HUES64 (cell line): ENCODE results near the gene ARL15.
A peak's percentile ranks its signal among the peaks of the same experiment; 100 is the strongest.
"Not testable (repeated sequence)": the region's sequence is repeated elsewhere in the genome, so short reads cannot be mapped to it uniquely, and the experiment has no call there.

ENCODE experiments used
- H3K27ac ChIP-seq: 2 replicates; pipeline ENCODE4 v1.7.0; 2013; ENCODE audit warnings: low read depth, low read length, inconsistent platforms
- H3K27me3 ChIP-seq: 2 replicates; pipeline ENCODE4 v1.6.1; 2013; ENCODE audit warnings: mild to moderate bottlenecking, low read length; ENCODE audit not compliant: insufficient read depth
- H3K36me3 ChIP-seq: 2 replicates; pipeline ENCODE4 v1.6.1; 2013; ENCODE audit warnings: mild to moderate bottlenecking, low read length; ENCODE audit not compliant: insufficient read depth
- H3K4me1 ChIP-seq: 2 replicates; pipeline ENCODE4 v1.6.1; 2013; ENCODE audit warnings: mild to moderate bottlenecking, low read length, moderate library complexity; ENCODE audit not compliant: insufficient read depth
- H3K4me3 ChIP-seq: 2 replicates; pipeline ENCODE4 v1.5.1; 2013; ENCODE audit warnings: mild to moderate bottlenecking, low read length, moderate library complexity
- H3K9ac ChIP-seq: 2 replicates; pipeline ENCODE4 v1.6.1; 2013; ENCODE audit warnings: mild to moderate bottlenecking, low read depth, low read length
- H3K9me3 ChIP-seq: 2 replicates; pipeline ENCODE4 v1.6.1; 2013; ENCODE audit warnings: low read depth, low read length; ENCODE audit not compliant: insufficient read depth
- WGBS: fragments of 150-250, 120-280 bp; methylation state at CpG from one replicate; pipeline ENCODE4 v1.1.7; 2013; ENCODE audit warnings: missing lambda C conversion rate; 5-methylcytosine and 5-hydroxymethylcytosine counted together

ARL15 gene

DNA sequence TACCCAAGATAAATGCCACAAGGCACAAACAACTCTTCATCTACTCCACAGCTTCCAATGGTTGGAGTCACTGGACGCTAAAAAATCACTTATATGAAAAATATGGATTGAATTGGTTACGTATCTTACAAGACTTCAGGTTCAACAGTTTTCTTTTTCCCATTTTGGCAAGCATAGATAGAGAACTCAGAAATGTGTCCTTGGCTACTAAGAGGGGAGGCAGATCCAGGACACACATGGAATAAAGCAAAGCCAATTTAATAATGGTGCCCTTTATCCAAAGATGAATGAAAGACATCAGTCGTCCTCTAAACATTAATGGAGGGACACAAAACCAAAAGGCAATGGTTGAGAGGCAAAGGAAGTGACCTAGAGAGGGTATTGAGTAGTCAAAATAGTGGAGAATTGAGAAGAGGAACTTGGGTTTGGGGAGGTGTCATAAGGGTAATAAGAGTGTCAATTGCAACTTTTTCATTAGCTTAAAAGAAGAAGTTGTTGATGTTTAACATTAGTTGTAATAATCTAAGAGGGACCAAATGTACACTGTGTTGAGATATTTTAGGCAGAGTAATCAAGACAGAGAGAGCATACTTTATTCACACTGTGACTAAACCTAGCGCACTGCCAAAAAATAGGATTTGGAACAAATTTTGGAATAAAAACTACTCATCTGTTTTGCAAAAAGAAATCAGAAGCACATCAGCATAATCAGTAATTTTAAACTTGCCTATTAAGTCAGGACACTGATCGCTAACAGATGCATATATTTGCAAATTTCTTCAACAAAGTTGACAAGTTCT, 308.2 kb downstream of the ARL15 start:
- Histone ChIP-seq H3K27me3 (no peaks in the 10 kb centered on the region), H3K4me1 (peaks cover 19% of the 10 kb centered on the region), H3K9ac (no peak overlapping the region), H3K27ac (no peak overlapping the region), H3K9me3 (no peaks in the 10 kb centered on the region), H3K36me3 (no peaks in the 10 kb centered on the region), H3K4me3 (no peak overlapping the region)
- WGBS, result 93% methylated on average over 4 of the region's 5 CpGs

DNA sequence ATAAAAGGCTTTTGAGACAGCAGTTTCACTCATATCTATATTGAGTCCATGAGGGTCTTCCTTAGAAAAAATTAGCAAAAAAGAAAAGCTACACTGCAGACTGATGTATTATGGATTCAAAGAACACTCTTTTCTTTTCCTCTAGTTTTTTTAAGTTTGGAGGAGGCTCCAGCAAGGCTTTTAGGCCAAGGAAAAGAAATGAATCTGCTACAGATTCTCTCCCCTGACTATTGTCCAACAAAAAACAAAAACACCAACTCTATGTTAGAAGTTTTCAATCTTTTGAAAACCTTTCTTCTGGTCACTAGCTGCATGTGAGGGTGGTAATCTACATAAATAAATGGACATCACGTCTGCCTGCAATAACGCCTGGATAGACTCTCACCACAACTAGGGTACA, 310.4 kb downstream of the ARL15 start:
- Histone ChIP-seq H3K9me3 (no peaks in the 10 kb centered on the region), H3K4me3 (no peak overlapping the region), H3K27ac (no peak overlapping the region), H3K4me1 (peaks cover 33% of the 10 kb centered on the region), H3K36me3 (no peaks in the 10 kb centered on the region), H3K27me3 (no peaks in the 10 kb centered on the region), H3K9ac (no peak overlapping the region)
- WGBS, result 100% methylated on average over 2 of the region's 2 CpGs

DNA sequence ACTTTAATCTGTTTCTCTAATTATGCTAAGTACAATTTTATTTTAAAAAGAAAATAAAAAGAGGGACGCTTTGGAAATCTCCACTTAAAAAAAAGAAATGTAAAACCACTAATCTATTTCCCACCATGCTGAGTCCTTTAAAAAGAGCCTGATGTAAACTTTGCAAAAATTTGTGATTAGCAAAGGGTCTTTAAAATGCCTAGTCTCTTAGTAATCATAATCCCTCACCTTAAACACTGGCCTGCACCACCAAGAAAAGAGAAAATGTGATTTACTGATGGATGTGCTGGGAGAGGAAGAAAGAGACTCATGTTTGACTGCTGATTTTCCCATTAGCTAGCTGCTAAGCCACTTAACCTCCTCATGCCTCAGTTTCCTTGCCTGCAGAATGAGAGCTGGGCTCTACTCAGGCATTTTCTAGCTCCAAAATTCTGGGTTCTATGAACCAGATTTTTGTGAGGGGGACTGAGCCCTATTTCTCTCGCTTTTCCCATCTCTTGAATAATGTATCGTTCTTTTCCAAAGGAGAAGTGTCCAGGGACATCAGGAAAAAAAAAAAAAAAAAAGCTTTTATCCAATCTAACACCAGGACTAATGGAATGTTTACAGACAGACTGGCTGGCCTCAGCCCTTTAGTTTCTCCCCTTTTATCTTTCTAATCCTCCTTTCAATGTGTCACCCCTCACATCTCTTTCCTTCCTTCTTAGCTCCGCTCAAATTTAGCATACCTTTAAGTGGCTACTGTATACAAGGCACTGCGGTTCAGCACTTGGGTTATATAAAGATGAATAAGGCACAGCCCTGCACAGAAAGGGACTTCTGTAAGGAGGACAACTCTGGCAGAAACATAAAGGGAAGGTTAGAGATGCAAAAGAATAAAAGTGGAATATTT, 312.4 kb downstream of the ARL15 start:
- Histone ChIP-seq H3K27me3 (no peaks in the 10 kb centered on the region), H3K27ac (peak overlapping the region; percentile 67), H3K9me3 (no peaks in the 10 kb centered on the region), H3K4me3 (no peak overlapping the region), H3K36me3 (no peaks in the 10 kb centered on the region), H3K4me1 (peaks cover 44% of the 10 kb centered on the region), H3K9ac (no peak overlapping the region)
- 30% methylated on average over 5 of the region's 5 CpGs for WGBS

DNA sequence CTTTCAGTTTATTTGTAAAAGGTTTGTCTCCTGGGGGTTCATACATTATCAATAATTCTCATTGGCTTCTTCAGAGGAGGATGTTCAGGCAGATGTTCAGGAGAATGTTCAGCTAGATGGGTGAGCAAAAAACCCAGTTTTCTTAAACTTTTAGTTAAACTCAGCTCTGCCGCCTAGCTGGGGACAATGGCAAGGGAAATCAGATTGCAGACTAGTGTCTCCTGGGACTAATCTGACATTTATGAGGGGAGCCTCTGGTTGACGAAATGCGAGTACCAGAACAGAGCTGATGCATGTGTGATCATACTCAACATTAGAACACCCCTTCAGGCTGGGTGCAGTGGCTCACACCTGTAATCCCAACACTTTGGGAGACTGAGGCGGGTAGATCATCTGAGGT, 314.4 kb downstream of the ARL15 start:
- H3K9ac ChIP-seq, result no peak overlapping the region
- no peaks in the 10 kb centered on the region for H3K27me3 ChIP-seq
- no peaks in the 10 kb centered on the region for H3K36me3 ChIP-seq
- peaks cover 44% of the 10 kb centered on the region for H3K4me1 ChIP-seq
- no peaks in the 10 kb centered on the region for H3K9me3 ChIP-seq
- WGBS, result 94% methylated on average over 4 of the region's 4 CpGs
- H3K4me3 ChIP-seq, result no peak overlapping the region
- H3K27ac ChIP-seq, result no peak overlapping the region

DNA sequence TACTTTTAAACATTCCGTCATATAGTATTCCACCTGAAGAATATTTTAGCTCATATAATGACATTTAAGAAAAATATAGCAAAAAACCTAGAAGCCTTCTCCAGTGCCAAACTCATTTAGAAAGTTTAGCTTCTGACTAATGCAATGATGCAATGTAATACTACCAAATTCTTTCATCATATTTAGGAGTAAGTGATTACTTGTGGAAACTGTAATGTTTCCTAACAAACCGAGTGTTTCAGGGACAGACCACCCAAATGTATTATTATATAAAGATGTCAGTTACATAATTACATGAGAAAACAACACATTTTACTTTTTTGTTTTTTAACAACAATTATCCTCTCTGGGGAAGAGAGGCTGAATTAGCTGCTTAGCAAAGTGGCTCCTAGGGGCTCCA, 316.2 kb downstream of the ARL15 start:
- peaks cover 53% of the 10 kb centered on the region for H3K4me1 ChIP-seq
- H3K9ac ChIP-seq, result no peak overlapping the region
- H3K4me3 ChIP-seq, result no peak overlapping the region
- WGBS, result no CpG with 5 or more reads among the region's 2 CpGs
- H3K36me3 ChIP-seq, result no peaks in the 10 kb centered on the region
- H3K27me3 ChIP-seq, result no peaks in the 10 kb centered on the region
- no peaks in the 10 kb centered on the region for H3K9me3 ChIP-seq
- H3K27ac ChIP-seq, result no peak overlapping the region

DNA sequence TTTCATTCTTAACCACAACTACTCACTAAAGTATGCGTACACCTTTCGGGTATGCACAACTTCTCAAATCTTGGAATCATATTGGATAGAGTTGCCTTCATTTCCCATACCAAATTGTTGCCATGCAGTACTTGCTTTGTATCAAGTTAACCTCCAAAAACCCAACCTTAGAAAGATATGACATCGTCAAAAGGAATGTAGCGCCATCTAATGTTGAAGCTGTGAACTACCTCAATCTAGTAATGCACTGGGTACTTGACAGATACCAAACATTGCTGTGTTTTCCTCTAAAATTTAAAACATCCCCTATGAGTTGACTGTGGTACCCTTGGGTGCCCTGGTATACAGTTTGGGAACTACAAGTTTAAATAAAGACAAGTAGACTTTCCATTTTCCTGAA, 318.4 kb downstream of the ARL15 start:
- Histone ChIP-seq H3K27ac (no peak overlapping the region), H3K9ac (no peak overlapping the region), H3K27me3 (no peaks in the 10 kb centered on the region), H3K36me3 (no peaks in the 10 kb centered on the region), H3K4me3 (no peak overlapping the region), H3K4me1 (peaks cover 33% of the 10 kb centered on the region), H3K9me3 (no peaks in the 10 kb centered on the region)
- WGBS, result 94% methylated on average over 4 of the region's 4 CpGs

DNA sequence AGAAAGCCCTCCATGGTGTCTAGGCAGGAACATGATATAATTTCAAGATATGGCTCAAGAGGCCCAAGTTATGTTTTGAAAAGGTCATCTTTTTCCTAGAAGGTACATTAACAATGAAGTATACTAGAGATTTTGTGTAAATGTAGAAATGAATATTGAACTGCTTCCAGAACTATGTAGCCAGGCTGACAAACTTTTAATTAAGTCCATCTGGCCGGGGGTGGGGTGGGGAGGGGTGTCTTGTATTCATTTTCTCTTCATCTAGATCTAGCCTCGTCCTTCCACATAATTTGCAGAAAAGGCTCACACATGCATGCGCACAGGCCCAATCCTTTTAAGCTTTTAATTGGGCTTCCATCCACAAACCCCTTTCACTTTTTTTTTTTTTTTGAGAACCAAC, 323.3 kb downstream of the ARL15 start:
- 95% methylated on average over 2 of the region's 3 CpGs for WGBS
- no peaks in the 10 kb centered on the region for H3K27me3 ChIP-seq
- H3K4me1 ChIP-seq, result peaks cover 42% of the 10 kb centered on the region
- no peaks in the 10 kb centered on the region for H3K9me3 ChIP-seq
- H3K36me3 ChIP-seq, result no peaks in the 10 kb centered on the region
- no peak overlapping the region for H3K9ac ChIP-seq
- H3K27ac ChIP-seq, result no peak overlapping the region
- H3K4me3 ChIP-seq, result no peak overlapping the region

DNA sequence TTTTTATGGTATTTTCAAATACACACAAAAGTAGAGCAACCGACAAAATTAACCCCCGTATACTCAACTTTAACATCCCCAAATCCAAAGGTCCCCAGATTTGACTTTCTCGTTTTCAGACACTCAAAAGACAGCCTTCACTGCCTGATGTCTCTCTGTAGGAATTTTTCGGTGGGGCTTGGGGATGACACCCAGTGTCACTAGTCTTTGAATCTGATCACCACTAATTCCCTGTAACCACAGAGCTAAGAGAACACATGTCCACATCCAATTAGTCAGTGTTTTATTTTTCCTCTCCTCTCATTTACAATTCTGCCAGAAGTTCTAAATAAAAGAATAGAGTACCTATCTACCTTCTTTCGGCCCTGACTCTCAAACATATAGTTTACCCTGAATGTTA, 324.6 kb downstream of the ARL15 start:
- Histone ChIP-seq H3K27ac (no peak overlapping the region), H3K4me3 (no peak overlapping the region), H3K9ac (no peak overlapping the region), H3K36me3 (no peaks in the 10 kb centered on the region), H3K4me1 (peaks cover 40% of the 10 kb centered on the region), H3K9me3 (no peaks in the 10 kb centered on the region), H3K27me3 (no peaks in the 10 kb centered on the region)
- 91% methylated on average over 5 of the region's 5 CpGs for WGBS

DNA sequence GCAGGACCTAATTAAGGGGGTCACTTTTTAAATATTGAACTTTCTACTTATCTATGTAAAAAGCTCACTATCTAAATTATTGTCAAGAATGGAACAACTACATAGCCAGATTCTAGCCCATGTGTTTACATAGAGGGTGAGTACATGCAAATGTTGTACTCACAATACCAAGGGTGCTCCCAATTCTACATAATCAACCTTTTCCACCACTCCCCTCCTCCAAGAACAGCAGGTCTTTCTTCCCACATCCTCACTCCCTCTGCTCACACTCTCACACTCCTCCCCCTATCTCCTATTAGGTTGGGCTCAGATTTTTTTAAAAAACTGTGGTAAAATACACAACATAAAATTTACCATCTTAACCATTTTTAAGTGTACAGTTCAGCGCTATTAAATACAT, 325.4 kb downstream of the ARL15 start:
- Histone ChIP-seq H3K4me3 (no peak overlapping the region), H3K36me3 (no peaks in the 10 kb centered on the region), H3K27ac (no peak overlapping the region), H3K4me1 (peaks cover 33% of the 10 kb centered on the region), H3K27me3 (no peaks in the 10 kb centered on the region), H3K9ac (no peak overlapping the region), H3K9me3 (no peaks in the 10 kb centered on the region; the same call in 1 of the 2 replicates)
- WGBS, result 97% methylated on average over 1 of the region's 1 CpG

DNA sequence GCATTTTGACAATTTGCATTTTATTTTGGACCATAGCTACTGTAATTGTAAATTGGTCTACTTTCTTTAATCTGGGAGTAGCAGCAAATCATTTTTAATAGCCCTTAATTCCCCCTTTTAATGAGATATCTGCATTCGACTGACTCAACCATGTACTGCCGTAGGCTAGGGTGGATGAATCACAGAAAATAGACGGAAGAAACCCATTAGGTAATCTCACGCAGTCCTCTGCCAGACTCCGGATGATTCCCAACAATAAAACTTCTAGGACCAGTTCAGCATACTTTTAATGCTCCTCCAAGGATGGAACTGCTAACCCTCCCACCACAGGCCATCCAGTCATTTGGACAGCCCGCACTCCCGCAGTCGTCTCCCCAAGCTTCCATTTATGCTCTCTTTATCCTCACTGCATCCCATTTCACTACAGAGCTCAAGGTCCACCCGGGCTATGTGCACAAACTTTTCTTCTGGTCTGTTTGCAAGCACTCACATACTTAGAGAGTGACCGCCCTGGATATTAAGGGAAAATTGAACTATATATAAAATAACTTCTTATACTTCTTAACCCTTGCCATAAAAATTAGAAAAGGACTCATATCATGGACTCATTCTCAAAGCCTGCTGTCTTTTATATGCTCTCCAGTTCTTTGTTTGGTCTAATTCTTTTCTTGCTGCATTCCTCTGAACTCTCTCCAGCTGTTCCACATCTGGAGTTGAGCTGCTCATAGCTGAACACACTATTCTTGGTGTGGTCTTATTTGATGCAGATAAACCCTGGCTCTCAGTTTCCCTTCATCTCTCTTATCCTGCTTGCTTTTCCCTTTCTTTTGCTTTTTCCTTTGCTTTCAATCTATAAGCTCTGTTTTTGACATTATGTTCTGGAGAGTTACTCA, 326.6 kb downstream of the ARL15 start:
- no peak overlapping the region for H3K27ac ChIP-seq

DNA sequence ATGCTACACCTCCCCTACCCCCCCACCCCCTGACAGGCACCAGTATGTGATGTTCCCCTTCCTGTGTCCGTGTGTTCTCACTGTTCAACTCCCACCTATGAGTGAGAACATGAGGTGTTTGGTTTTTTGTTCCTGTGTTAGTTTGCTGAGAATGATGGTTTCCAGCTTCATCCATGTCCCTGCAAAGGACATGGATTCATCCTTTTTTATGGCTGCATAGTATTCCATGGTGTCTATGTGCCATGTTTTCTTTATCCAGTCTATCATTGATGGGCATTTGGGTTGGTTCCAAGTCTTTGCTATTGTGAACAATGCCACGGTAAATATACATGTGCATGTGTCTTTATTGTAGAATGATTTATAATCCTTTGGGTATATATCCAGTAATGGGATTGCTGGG, 328.1 kb downstream of the ARL15 start:
- H3K9me3 ChIP-seq, H3K27ac ChIP-seq, H3K36me3 ChIP-seq, H3K9ac ChIP-seq, H3K4me3 ChIP-seq, H3K27me3 ChIP-seq: not testable (repeated sequence)
- WGBS, result 92% methylated on average over 1 of the region's 2 CpGs
- H3K4me1 ChIP-seq, result peaks cover 33% of the 10 kb centered on the region

More for the DNA sequence above, 326.6 kb downstream of the ARL15 start:
- Histone ChIP-seq H3K36me3 (no peaks in the 10 kb centered on the region), H3K4me3 (no peak overlapping the region), H3K9me3 (no peaks in the 10 kb centered on the region; the same call in 1 of the 2 replicates), H3K4me1 (peaks cover 33% of the 10 kb centered on the region), H3K9ac (no peak overlapping the region), H3K27me3 (no peaks in the 10 kb centered on the region)
- WGBS, result 92% methylated on average over 9 of the region's 10 CpGs
